ENCODE data around the gene CDKAL1. TPM values are rescaled to one million over a fixed set of nuclear protein-coding genes. Genes with fewer than 3 reads are reported as not detected.

The CDKAL1 gene
- total RNA-seq, 4 donors from 2014 or later: 10.1 to 22.0 (median 12.5) TPM

- H3K27ac ChIP-seq: no peak overlapping the region
- H3K27me3 ChIP-seq: no peaks in the 10 kb centered on the region
- H3K4me1 ChIP-seq: peaks cover 14% of the 10 kb centered on the region
- TF ChIP-seq EP300 (IDR thresholded peaks at IDR 0.05) (no peak), POLR2AphosphoS5 (IDR thresholded peaks at IDR 0.05) (no peak), POLR2A (IDR thresholded peaks at IDR 0.05) (no peak)
- TF ChIP-seq, protein P1, sequence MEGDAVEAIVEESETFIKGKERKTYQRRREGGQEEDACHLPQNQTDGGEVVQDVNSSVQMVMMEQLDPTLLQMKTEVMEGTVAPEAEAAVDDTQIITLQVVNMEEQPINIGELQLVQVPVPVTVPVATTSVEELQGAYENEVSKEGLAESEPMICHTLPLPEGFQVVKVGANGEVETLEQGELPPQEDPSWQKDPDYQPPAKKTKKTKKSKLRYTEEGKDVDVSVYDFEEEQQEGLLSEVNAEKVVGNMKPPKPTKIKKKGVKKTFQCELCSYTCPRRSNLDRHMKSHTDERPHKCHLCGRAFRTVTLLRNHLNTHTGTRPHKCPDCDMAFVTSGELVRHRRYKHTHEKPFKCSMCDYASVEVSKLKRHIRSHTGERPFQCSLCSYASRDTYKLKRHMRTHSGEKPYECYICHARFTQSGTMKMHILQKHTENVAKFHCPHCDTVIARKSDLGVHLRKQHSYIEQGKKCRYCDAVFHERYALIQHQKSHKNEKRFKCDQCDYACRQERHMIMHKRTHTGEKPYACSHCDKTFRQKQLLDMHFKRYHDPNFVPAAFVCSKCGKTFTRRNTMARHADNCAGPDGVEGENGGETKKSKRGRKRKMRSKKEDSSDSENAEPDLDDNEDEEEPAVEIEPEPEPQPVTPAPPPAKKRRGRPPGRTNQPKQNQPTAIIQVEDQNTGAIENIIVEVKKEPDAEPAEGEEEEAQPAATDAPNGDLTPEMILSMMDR (IDR thresholded peaks at IDR 0.05): no peak
- WGBS: 23% methylated on average over 6 of the region's 6 CpGs
- H3K4me3 ChIP-seq: no peak overlapping the region
- H3K9me3 ChIP-seq: peaks cover 5% of the 10 kb centered on the region
- H3K36me3 ChIP-seq: no peaks in the 10 kb centered on the region
- DNase-seq (ENCODE audit: low spot score in 2 of 2): no peak
These were observed 277.0 kb downstream of the CDKAL1 start for GRCh38 chr6:20811109-20811761.

DNA sequence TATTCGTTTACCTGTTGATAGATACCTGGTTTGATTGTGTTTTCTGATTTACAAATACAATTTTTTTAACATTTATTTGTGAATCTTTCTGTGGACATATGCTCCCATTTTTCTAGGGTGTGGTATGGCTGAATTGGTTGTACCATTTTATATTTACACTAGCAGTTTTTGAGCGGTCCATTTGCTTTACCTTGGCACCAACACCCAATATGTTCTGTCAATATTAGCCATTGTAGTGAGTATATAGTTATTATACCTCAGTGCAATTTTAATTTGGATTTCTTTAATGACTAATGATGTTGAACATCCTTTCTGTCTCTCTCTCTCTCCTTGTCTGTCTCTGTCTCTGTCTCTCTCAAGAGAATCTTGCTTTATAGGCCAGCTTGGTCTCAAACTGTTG is 278.5 kb downstream of the CDKAL1 start:
- no peak for DNase-seq (ENCODE audit: low spot score in 2 of 2)
- Histone ChIP-seq H3K9me3 (no peaks in the 10 kb centered on the region), H3K4me1 (peaks cover 14% of the 10 kb centered on the region), H3K36me3 (no peaks in the 10 kb centered on the region), H3K27me3 (no peaks in the 10 kb centered on the region), H3K27ac (no peak overlapping the region), H3K4me3 (no peak overlapping the region)
- TF ChIP-seq POLR2AphosphoS5 (IDR thresholded peaks at IDR 0.05) (no peak), POLR2A (IDR thresholded peaks at IDR 0.05) (no peak), EP300 (IDR thresholded peaks at IDR 0.05) (no peak)
- TF ChIP-seq, protein P1 (IDR thresholded peaks at IDR 0.05): no peak
- WGBS: 94% methylated on average over 2 of the region's 2 CpGs

DNA sequence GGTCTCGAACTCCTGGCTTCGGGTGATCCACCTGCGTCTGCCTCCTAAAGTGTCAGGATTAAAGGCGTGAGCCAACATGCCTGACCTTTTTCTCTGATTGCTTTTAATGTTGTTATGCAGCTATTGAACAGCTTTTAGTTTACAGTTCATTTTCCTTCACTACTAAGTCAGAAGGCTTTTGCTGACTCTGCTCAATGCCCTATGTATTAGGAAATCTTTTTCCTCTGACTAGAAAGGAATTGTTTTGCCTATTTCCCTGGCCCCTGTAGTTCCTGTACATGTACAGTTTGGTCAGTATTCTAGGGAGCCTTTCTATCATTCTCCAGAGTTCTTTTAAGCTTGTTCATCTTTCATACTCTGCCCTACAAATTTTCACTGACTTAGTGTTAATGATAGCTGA is 280.2 kb downstream of the CDKAL1 start:
- TF ChIP-seq POLR2AphosphoS5 (IDR thresholded peaks at IDR 0.05) (no peak), EP300 (IDR thresholded peaks at IDR 0.05) (no peak), POLR2A (IDR thresholded peaks at IDR 0.05) (no peak)
- TF ChIP-seq, protein P1 (IDR thresholded peaks at IDR 0.05): no peak
- H3K9me3 ChIP-seq: no peaks in the 10 kb centered on the region
- H3K4me3 ChIP-seq: no peak overlapping the region
- no peaks in the 10 kb centered on the region for H3K27me3 ChIP-seq
- H3K4me1 ChIP-seq: peaks cover 10% of the 10 kb centered on the region
- no peaks in the 10 kb centered on the region for H3K36me3 ChIP-seq
- DNase-seq (ENCODE audit: low spot score in 2 of 2): no peak
- H3K27ac ChIP-seq: no peak overlapping the region
- WGBS: 87% methylated on average over 4 of the region's 4 CpGs

DNA sequence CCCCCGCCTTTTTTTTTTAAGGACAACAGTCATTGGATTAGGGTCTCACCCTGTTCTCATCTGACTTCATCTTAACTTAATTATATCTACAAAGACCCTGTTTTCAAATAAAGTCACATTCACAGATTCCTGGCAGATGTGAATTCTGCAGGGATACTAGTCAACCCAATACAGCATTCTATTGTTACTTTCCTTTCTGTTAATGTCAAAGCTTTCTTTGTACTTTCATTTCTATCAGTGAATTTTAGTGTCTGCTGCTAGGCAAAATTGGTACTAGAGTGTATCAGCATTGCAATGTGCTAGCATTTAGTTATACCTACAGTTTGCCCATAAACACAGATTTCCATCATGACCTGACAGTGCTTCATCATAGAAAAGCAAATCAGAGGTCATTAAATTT is 281.9 kb downstream of the CDKAL1 start:
- Histone ChIP-seq H3K4me3 (no peak overlapping the region), H3K27ac (no peak overlapping the region), H3K4me1 (peaks cover 5% of the 10 kb centered on the region), H3K36me3 (no peaks in the 10 kb centered on the region), H3K9me3 (no peaks in the 10 kb centered on the region), H3K27me3 (no peaks in the 10 kb centered on the region)
- TF ChIP-seq EP300 (IDR thresholded peaks at IDR 0.05): no peak
- no peak for TF ChIP-seq POLR2AphosphoS5 (IDR thresholded peaks at IDR 0.05)
- TF ChIP-seq POLR2A (IDR thresholded peaks at IDR 0.05): no peak
- TF ChIP-seq, protein P1 (IDR thresholded peaks at IDR 0.05): no peak
- no peak for DNase-seq (ENCODE audit: low spot score in 2 of 2)
- 100% methylated on average over 1 of the region's 1 CpG for WGBS

DNA sequence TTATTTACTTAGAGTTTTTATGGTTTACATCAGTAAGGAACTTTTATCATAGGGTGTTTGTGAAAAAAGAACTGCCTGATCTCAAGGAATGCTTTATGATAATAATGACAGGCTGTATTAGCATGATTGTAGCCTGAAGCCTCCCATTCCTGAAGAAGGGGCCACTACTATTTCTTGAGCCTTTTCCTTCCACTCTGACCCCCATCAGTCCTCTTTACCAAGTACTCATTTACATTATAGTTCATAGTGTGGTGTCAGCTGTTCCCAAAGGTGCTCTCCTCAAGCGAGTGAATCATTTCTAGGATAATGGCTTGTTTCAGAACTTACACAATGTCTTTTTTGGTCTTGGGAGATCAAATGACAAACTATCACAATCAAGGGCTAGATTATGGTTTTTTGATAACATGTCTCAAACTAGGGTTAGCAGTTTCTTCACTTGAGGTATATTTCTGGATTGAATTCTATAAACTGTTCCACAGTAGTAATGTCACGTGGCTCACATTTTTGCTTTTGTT is 283.6 kb downstream of the CDKAL1 start:
- Histone ChIP-seq H3K27ac (no peak overlapping the region), H3K4me3 (no peak overlapping the region), H3K9me3 (no peaks in the 10 kb centered on the region), H3K27me3 (no peaks in the 10 kb centered on the region), H3K36me3 (no peaks in the 10 kb centered on the region), H3K4me1 (no peaks in the 10 kb centered on the region)
- 93% methylated on average over 2 of the region's 2 CpGs for WGBS
- no peak for DNase-seq (ENCODE audit: low spot score in 2 of 2)
- TF ChIP-seq EP300 (IDR thresholded peaks at IDR 0.05) (no peak), POLR2AphosphoS5 (IDR thresholded peaks at IDR 0.05) (no peak), POLR2A (IDR thresholded peaks at IDR 0.05) (no peak)
- TF ChIP-seq, protein P1 (IDR thresholded peaks at IDR 0.05): no peak
